CD4-positive, alpha-beta T cell treated with Interleukin-17A for 1 hour (primary cell): ENCODE results near the gene CAV1.
"Not testable (repeated sequence)": the region's sequence is repeated elsewhere in the genome, so short reads cannot be mapped to it uniquely, and the experiment has no call there.

ENCODE experiments used
- DNase-seq: peaks from one replicate; pipeline ENCODE4 v3.0.0-alpha.2; 2020

CAV1 gene, protein sequence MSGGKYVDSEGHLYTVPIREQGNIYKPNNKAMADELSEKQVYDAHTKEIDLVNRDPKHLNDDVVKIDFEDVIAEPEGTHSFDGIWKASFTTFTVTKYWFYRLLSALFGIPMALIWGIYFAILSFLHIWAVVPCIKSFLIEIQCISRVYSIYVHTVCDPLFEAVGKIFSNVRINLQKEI

DNA sequence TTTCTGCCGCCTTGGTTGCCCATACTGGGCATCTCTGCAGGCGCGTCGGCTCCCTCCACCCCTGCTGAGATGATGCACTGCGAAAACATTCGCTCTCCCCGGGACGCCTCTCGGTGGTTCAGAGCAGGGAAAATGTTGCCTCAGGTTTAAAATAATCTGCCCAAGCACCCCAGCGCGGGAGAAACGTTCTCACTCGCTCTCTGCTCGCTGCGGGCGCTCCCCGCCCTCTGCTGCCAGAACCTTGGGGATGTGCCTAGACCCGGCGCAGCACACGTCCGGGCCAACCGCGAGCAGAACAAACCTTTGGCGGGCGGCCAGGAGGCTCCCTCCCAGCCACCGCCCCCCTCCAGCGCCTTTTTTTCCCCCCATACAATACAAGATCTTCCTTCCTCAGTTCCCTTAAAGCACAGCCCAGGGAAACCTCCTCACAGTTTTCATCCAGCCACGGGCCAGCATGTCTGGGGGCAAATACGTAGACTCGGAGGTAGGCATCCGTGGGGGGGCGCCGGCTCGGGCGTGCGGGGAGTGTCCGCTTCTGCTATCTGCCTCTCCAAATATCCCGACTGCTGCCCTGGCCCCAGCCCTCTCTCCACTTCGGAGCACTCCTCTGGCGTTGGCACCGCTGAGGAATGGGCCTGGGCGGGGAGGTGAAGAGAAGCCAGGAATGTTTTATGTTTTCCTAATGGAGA lies at the start of gene CAV1:
Gene CAV1 (plus strand): TSS at position 428 of the 689 bp plus-strand sequence. CDS start 27 bp downstream, at position 455.
- DNase-seq, result peak; percentile 34

DNA sequence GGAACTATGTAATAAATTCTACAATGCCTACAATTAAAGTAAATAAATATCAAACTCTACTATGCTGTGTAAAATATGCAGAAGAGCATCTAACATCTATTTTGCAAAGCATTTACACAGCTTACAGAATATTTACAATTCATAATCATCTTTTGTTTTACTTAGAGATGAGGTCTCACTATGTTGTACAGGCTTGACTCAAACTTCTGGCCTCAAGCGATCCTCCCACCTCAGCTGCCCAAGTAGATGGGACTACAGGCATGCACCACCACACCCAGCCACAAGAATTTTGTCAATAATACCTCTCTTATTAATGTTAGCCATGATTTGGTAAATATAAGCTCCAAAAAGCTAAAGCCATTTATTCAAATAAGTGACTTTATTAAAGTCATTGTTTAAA lies 47.2 kb upstream of the CAV1 start:
- DNase-seq, result no peak

DNA sequence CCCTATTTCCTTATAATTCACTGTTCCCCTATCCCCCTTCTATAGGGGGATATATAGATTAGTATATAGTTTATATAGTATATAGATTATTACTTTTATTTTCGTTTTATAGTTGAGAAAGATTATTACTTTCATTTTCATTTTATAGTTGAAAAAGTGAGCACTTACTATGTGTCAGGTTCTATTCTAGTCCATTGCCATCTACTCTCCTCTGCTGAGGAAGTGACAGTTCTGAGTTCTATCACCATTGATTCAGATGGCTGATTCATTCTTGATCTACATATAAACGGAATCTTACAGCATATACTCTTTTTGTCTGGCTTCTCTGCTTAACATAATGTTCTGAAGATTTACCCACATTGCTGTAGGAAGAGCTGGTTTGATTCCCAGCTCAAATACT lies 46.0 kb upstream of the CAV1 start:
- no peak for DNase-seq

DNA sequence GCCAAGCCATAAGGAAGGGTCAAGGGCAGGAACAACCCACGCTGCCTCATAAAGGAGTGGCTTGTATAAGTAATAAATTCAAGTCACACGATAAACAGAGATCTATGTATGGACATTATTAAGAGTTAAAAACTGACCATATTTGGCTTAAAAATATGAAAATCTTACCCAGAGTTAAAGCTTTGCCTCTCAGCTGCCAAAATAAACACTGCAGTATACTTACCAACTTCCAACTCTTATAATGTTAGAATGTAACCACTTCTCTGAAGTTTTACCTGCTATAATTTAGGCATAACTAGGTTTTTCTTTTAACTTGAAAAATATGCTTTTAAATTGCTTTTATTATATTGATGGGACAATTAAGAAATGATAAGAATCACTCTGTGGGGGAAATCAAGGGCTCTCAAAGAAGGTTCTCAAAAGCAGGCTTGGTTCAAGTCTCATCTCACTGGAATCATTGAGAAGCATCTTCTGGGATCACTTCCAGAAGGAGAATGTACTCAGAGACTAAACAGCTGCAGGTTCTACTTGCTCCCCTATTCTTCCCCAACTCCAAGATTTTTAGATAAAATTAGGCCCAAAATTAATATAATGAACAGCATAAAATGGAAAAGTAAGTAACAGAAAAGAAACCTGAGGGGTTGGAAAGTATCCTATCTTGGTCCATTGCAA lies 41.4 kb upstream of the CAV1 start:
- no peak for DNase-seq

DNA sequence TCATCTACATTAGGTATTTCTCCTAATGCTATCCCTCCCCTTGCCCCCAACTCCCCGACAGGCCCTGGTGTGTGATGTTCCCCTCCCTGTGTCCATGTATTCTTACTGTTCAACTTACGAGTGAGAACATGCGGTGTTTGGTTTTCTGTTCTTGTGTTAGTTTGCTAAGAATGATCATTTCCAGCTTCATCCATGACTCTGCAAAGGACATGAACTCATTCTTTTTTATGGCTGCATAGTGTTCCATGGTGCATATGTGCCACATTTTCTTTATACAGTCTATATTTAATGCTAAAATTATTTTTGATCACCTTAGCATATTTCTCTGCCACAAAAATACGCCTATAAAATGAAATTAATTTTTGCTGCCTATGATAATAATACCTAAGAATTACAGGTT lies 40.4 kb upstream of the CAV1 start:
- DNase-seq, result not testable (repeated sequence)

DNA sequence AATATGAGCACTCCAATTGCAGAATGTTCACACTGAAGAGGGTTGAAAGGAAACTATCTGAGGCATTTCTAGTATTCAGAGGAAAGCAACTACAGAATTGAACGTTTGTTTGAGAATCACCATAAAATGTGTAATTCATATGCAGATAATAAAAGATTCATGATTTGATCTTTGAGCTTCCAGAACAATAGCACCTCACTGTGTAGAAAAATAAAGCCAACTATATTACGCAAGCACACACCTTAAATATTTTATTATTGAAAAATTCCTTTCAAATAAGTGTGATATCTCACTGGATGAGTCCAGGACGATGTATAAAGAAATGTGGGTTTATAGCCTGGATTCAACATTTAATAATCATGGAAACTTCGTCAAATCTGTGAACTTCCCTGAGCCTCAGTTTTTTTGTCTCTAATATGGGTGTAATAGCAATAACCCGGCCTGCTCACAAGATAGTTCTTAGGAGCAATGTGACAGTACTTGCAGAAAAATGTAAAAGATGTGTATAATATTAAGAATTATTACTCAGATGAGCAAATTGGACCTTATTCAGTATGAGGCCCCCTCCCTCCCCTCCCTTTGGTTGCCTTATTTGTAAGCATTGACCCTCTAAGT lies 36.8 kb upstream of the CAV1 start:
- no peak for DNase-seq

DNA sequence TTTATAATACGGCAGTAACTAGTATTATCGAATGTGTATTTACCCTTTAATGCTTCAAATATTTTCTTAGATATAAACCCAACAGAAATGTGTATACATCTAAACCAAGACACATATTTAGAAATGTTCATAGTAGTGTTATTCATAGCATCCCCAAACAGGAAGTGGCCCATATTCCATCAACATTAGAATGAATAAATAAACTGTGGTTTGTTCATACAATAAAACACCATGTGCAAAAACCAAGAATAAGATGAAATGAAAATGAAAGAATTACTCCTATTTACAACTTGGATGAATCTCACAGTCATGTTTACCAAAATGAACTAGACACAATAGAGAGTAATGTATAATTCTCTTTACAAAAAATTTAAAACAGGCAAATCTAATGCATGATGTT lies 34.5 kb upstream of the CAV1 start:
- DNase-seq, result no peak

DNA sequence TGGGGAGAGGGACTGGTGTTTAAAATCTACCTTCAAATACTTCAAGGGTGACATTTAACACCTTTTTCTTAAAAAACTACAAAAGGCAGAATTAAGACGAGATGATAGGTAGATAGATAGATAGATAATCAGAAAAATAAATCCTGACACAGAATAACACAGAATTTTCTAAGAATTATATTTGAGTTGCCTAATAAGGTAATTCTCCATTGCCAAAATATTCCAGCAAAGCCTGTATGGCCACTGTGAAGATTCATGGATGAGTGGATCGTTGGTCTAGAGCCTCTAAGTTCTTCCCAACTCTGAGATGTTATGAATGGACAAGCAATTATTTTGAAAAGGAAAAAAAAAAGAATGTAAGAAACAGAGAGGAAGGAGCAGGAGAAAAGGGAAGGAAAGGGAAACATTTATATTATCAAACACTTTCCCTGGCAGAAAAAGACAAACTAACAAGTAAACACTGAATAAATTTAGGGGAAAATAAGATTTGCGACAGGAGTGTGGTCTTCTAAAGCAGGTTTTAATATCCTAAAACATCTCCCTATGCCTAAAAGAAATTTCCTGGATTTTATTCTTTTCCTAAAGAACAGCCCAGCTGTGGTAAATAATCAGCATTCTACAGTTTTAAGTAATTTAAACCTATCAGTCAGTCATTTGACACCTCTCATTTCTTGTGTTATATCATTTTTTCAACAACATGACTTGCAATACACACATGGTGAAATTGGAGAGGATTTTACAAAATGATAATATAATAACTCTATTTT lies 32.8 kb upstream of the CAV1 start:
- no peak for DNase-seq

DNA sequence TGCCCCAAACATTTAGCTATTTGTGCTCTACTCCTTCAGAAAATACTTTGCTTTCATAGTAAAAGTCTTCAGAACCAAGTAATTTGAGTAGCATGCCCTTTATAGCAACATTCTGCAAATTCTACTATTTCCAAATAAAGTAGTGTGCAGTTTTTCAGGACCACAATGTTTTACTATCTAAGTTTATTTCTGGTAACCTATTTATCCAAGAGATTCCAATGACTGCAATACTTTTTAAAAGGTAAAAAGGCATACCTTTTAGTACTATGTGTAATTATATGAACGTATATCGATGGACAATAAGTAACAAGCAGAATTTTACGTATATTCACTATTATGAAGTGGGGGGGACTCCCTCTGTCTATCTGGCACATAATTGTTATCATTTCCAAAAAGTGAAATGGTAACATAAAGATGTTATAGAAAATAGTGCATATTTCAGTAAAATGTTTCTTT lies 32.2 kb upstream of the CAV1 start:
- DNase-seq, result no peak

DNA sequence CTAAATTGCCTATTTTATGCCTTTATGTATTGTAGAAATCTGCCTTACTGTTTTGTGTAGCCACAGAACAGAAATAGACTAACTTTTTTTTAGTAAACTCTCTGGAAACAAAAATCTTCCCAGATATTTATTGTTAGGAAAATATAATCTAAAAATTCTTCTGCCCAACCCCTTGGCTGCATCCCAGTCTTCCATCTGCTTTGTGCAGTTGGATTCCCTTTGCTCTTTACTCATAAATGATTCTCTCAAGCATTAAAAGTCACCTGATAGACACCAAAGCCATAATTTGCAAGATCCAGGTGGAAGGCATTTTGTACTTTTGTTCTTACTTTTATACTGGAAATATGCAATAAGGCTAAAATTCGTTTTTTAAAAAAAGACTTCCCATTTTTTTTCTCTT lies 31.4 kb upstream of the CAV1 start:
- no peak for DNase-seq

DNA sequence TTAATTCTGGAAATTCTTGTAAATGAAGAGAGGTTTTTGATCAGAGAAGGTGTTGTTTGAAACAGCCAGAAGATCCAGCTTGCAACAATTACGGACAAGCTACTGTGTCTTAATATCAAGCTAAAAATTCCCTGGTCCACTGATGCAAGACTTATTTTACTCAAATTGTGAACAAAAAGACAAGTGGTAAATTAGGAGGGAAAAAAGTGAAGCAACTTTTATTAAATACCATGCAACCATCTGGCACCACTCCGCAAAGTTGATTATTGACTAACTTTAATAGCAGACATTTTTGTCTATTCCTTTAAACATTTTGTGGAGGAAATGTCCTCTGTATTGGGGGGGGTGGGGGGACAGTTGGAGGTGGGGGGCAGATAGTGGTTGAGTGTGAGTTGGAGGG lies 30.4 kb upstream of the CAV1 start:
- no peak for DNase-seq

DNA sequence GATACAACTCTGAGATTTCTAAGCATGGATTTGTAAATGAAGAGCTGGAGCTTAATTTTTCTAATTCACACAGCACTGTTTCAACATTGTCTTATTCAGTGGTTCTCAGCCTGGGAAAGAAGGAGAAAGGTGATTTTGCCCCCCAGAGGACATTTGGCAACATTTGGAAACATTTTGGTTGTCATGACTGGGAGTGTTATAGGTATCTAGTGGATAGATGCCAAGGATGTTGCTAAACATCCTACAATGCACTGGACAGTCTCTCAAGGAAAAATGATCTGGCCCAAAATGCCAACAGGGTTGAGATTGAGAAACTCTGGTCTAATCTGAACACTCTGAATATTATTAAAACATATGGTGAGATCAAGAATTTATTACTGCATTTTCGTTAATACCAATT lies 29.1 kb upstream of the CAV1 start:
- no peak for DNase-seq

DNA sequence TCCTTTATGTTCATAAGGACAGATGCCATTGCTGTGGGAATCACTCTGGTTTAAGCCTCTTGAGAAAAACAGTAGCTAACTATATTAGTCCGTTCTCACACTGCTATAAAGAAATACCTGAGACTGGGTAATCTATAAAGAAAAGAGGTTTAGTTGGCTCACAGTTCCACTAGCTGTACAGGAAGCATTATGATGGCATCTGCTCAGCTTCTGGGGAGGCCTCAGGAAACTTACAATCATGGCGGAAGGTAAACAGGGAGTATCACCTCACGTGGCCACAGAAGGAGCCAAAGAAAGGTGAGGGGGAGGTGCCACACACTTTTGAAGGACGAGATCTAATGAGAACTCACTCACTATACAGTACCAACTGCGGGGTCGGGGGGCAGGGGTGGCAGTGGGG lies 28.2 kb upstream of the CAV1 start:
- no peak for DNase-seq

DNA sequence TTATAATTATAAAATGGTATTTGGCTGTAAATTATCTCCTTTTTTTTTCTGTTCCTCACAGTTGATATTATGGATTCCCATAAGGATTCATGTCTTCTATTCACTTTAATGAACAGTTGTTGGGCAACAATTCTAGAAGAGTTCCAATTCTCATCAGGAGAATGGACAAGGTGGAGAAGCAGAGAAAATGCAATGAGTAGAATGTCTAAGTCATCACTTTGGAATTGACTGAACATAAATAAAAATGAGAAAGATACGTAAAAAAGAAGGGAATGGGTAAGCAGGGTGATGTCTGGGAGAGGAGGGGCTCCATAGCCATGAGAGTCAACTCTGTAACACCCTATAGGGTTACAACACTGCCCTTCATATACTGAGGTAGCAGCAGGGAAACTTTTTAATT lies 27.1 kb upstream of the CAV1 start:
- no peak for DNase-seq

DNA sequence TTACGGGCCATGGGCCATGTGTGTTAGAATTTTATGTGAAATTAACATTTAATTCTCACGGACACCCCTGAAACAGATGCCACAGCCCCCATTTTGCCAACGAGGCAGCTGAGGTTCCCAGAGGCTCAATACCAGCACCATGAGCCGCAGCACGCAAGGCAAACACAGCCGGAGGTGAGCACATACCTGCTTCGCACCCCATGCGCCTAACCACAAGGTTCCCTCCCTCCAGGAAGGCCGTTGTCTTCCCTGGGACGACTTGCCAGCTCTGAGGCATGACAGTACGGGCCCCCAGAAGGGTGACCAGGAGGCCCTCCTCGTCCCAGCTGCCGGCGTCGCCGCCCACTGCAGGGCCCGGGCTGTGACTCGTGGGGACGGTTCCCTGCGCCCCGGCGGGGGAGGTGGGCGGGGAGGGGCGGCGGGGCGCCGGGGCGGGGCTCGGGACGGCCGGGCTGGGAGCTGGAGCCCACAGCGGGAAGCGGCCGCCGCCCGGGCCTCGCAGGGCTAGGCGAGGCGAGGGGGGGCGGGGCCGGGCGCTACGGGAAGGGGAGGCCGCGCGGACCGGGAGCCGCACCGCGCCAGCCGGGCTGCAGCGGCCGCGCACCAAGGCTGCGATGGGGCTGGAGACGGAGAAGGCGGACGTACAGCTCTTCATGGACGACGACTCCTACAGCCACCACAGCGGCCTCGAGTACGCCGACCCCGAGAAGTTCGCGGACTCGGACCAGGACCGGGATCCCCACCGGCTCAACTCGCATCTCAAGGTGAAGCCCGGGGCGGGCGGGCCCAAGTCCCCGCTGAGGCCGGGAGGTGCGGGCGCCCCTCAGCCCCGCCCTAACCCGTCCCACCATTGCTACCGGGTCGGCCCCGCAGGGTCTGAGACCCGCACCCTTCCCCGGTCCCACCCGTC lies 25.4 kb upstream of the CAV1 start, which contains the start of gene CAV2:
Gene CAV2 (plus strand): TSS at position 571 of the 910 bp plus-strand sequence. CDS start 44 bp downstream, at position 615.
- no peak for DNase-seq

DNA sequence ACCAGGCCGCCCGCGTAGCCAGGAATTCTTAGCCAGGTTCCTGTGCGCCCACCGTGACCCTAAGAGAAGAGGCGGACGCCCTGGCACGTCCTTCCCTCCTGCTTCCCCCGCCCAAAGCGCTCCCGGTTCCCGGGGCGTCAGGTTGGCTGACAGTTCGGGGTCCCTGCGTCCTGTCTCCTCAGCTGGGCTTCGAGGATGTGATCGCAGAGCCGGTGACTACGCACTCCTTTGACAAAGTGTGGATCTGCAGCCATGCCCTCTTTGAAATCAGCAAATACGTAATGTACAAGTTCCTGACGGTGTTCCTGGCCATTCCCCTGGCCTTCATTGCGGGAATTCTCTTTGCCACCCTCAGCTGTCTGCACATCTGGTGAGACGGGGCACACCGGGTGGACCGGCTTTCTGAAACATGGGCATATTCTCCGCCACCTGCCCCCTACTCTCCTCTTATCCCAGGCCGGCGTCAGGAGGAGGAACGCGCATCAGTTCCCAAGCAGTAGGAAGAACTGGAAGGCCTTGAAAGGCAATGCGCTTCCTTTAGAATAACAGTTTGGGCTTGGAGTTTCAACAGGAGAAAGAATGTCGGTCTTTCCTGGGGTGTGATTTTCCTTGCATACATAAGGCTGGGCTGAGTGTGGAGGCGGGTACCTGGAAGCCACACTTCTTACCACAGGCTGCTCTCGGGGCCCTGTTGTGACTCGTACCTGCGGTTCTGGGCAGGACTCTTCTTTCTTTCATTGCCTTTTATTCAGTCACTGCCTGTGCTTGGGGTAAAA lies 24.6 kb upstream of the CAV1 start:
- peak; percentile 31 for DNase-seq

DNA sequence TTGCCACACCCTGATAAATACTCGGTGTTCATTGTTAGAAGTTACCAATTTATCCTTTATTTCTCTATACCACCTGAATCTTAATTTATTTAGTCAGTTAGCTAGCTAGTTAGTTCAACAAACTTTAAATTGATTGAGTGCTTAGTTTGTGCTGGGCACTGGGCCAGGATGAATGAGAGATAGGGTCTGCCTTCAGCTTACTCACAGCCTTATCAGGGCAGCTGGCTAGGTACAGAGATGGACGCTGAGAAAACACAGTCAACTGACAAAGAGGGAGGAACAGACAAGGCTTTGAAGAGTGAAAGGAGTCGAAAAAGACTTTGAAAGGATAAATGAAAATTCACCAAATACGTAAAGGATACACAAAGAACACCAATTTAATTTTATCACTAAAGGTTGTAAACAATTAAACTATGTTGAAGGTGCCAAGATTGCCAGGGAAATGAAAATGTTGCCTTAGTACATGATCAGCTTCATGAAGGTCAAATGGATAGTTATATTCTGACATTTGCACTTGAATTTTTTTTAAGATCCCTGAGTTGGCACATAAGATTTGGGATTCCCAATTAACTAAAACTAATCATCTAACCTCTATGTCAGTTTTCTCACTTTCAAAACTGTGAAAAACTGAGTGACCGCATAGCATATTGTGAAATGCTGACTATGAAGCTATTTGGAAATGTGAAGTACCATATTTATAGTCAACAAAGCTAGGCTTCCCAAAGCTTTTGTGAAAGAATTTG lies 23.2 kb upstream of the CAV1 start:
- DNase-seq, result no peak

DNA sequence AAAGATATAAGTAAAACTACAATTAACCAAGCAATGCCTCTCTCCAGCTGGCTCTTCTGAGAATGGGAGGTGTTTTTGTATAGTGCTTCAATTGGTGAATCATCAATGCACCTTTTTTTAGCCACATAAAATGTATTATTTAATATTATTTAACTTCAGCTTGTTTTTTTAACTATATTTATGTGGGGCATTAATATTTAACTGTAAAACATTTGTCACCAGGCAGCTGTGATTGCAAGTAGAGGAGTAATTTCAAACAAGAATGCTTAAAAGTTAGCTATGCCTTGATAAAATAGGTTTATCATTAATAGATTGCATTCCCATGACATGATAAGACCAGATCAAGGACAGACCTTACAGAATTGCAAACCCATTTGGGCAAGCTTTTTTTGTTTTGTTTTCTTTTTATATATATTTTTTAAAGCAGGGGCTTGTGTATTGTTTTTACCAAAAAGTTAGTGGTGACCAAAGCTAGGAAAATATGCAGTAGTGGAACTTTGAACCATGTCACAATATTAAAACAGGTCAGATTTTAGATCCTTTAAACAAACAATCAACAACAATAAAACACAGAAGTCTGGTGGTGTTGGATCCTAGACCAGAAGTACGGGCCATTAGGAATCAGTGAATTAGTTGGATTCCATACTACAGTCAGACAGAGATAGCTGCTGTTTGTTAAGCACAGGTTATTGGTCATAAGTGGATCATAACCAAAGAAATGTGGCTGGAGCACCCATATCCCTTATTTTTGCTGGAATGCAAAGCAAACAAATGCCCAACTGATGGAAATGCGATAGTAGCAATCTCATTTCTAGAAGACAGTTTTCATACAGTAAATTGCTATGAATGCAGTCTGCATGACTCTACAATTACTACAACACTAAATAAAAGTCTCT lies 22.4 kb upstream of the CAV1 start:
- no peak for DNase-seq

DNA sequence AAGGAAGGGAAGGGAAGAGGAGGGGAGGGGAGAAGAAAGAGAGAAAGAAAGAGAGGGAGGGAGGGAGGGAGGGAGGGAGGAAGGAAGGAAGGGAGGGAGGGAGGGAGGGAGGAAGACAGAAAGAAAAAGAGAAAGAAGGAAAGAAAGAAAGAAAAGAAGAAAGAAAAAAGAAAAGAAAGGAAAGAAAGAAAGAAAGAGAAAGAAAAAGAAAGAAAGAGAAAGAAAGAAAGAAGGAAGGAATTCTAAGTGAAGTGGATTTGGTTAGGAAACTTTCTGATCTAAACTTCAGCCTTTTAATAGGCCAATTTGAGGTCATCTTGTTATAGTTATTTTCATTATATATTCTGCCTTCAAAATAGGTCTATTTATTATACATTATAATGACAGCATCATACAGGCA lies 21.0 kb upstream of the CAV1 start:
- DNase-seq, result no peak
